ENCODE measurements around the gene CAPS. TPM values are rescaled to one million over a fixed set of nuclear protein-coding genes. Genes with fewer than 3 reads are reported as not detected.

Gene CAPS
- total and polyA plus RNA-seq, 3 donors from 2014 or later: 9.4 to 20.9 (median 13.9) TPM

DNA sequence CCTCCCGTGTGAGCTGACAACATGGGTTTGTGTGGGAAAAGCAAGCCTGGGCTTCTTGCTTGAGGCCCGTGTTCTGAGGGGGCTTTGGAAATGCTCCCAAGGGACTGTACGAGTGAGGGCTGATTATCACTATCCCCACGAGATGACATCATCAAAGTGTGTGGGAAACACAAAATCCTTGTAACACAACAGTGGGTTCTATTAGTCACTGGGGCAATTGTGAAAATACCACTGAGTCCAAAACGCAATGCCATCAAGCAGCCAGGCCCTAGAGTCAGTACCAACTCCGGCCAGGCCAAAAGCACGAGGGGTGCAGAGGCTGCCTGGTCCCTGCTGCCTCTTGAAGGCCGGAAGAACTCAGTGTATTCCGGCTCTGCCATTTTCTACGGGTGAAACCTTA, 29.6 kb downstream of the CAPS start:
- Histone ChIP-seq H3K36me3 (ENCODE audit: low read depth, missing control alignments) (no peaks in the 10 kb centered on the region), H3K27ac (no peak overlapping the region), H3K4me3 (no peak overlapping the region), H3K27me3 (no peaks in the 10 kb centered on the region), H3K4me1 (peaks cover 25% of the 10 kb centered on the region), H3K9me3 (no peaks in the 10 kb centered on the region)
- intact Hi-C loops (cut with DNase I; ENCODE audit: low total_unique reads): no loop called here
- TF ChIP-seq, protein P1, sequence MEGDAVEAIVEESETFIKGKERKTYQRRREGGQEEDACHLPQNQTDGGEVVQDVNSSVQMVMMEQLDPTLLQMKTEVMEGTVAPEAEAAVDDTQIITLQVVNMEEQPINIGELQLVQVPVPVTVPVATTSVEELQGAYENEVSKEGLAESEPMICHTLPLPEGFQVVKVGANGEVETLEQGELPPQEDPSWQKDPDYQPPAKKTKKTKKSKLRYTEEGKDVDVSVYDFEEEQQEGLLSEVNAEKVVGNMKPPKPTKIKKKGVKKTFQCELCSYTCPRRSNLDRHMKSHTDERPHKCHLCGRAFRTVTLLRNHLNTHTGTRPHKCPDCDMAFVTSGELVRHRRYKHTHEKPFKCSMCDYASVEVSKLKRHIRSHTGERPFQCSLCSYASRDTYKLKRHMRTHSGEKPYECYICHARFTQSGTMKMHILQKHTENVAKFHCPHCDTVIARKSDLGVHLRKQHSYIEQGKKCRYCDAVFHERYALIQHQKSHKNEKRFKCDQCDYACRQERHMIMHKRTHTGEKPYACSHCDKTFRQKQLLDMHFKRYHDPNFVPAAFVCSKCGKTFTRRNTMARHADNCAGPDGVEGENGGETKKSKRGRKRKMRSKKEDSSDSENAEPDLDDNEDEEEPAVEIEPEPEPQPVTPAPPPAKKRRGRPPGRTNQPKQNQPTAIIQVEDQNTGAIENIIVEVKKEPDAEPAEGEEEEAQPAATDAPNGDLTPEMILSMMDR (IDR thresholded peaks at IDR 0.05): no peak
- no peak for TF ChIP-seq POLR2A (IDR thresholded peaks at IDR 0.05)
- DNase-seq: no peak
- 79% methylated on average over 9 to 10 of the region's 10 CpGs for WGBS, 2 donors

GRCh38 chr19:5947435-5947834, 33.4 kb downstream of the CAPS start:
- intact Hi-C loops (cut with DNase I; ENCODE audit: low total_unique reads): no loop called here

DNA sequence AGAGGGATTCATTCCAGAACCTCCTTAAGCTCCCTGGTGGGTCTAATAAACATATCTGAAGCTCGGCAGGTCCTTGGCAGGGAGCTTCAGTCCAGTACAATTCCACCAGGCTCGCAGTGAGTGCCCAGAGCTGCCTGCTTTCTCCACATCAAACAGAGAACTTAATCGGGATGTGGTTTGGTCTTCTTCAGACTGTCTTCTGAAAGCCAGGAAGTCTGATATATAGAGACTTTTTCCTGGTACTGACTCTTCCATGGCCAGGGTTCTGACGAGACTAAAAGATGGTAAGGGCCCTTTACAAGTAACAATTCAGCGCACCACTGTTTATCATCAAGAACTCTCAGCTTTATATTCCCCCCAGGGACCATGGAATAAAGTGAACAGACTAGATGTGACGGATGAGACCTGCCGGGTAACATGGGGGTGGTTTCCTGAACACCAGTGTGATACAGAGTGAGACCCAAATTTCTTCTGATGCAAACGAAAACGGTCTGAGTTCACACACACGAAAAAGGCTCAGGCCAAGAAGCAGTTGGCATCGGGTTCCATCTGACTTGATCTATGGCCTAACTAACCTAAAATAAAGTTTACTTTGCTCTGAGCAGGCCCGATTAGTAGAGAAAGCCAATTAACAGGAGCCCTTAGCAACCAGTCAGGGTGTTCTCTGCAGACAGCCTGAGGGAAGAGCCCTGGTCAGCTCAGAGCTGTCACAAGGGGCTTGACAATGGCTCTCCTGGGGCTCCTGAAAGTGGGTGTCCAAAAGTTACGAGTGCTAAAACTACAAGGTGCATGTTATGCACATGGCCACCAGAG, 34.9 kb downstream of the CAPS start:
- H3K4me3 ChIP-seq: no peak overlapping the region
- H3K9me3 ChIP-seq: no peaks in the 10 kb centered on the region
- WGBS, 2 donors: 69 to 70% methylated on average over 13 of the region's 13 CpGs
- H3K4me1 ChIP-seq: peaks cover 48% of the 10 kb centered on the region
- TF ChIP-seq, protein P1 (IDR thresholded peaks at IDR 0.05): no peak
- TF ChIP-seq POLR2A (IDR thresholded peaks at IDR 0.05): no peak
- no peaks in the 10 kb centered on the region for H3K36me3 ChIP-seq (ENCODE audit: low read depth, missing control alignments)
- H3K27me3 ChIP-seq: no peaks in the 10 kb centered on the region
- H3K27ac ChIP-seq: no peak overlapping the region
- intact Hi-C loops (cut with DNase I; ENCODE audit: low total_unique reads): no loop called here
- no peak for DNase-seq

More at GRCh38 chr19:5947435-5947834, 33.4 kb downstream of the CAPS start:
- DNase-seq: peak; percentile 88
- no peak overlapping the region for H3K4me3 ChIP-seq
- H3K27ac ChIP-seq: no peak overlapping the region
- H3K27me3 ChIP-seq: no peaks in the 10 kb centered on the region
- H3K4me1 ChIP-seq: peaks cover 41% of the 10 kb centered on the region
- 33 to 67% methylated on average over 13 of the region's 13 CpGs for WGBS, 2 donors
- no peaks in the 10 kb centered on the region for H3K9me3 ChIP-seq
- TF ChIP-seq, protein P1 (IDR thresholded peaks at IDR 0.05): no peak
- TF ChIP-seq POLR2A (IDR thresholded peaks at IDR 0.05): no peak
- no peaks in the 10 kb centered on the region for H3K36me3 ChIP-seq (ENCODE audit: low read depth, missing control alignments)

DNA sequence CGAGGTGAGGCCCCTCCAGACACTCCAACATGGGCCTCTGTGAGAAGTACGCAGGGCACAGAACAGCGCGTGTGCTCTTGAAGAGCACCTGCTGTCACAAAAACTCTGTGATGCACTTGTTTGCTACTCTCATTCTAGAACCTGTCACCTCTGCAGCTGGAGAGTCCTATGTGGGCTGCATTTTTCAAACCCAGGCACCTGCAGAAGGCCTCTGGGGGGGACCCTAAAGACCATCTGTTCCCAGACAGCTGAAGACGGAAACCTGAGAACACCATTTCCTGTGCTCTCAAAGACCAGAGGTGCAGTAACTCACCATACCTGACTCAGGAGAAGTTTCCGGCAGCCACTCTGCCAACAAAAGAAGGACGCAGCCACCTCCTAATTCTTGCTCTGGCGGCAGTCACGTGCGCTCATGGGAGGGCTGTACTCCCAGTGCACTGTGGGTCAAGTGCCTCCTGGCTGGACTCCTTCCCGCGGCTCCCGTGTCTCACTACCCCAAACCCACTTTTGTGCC, 35.8 kb downstream of the CAPS start:
- TF ChIP-seq, protein P1 (IDR thresholded peaks at IDR 0.05): no peak
- Histone ChIP-seq H3K9me3 (no peaks in the 10 kb centered on the region), H3K27ac (no peak overlapping the region), H3K4me3 (no peak overlapping the region), H3K36me3 (ENCODE audit: low read depth, missing control alignments) (no peaks in the 10 kb centered on the region), H3K4me1 (peaks cover 52% of the 10 kb centered on the region), H3K27me3 (no peaks in the 10 kb centered on the region)
- intact Hi-C loops (cut with DNase I; ENCODE audit: low total_unique reads): no loop called here
- no peak for DNase-seq
- WGBS, 2 donors: 88 to 91% methylated on average over 13 of the region's 13 CpGs
